NCI-H2196 (cell line): ENCODE results near the gene THADA.
"Not testable (repeated sequence)": the region's sequence is repeated elsewhere in the genome, so short reads cannot be mapped to it uniquely, and the experiment has no call there.

Source experiments
- DNase-seq: peaks from one replicate; lab custom pipeline; 2025; ENCODE audit not compliant: unreplicated experiment; lab: John Stamatoyannopoulos, UW

THADA gene

DNA sequence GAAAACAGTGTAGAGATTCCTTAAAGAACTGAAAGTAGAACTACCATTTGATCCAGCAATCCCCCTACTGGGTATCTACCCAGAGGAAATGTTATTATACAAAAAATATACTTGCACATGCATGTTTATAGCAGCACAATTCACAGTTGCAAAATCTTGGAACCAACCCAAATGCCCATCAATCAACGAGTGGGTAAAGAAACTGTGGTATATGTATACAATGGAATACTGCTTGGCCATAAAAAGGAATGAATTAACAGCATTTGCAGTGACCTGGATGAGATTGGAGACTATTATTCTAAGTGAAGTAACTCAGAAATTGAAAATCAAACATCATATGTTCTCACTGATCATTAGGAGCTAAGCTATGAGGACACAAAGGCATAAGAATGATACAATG, 4.8 kb upstream of the THADA start:
- not testable (repeated sequence) for DNase-seq

DNA sequence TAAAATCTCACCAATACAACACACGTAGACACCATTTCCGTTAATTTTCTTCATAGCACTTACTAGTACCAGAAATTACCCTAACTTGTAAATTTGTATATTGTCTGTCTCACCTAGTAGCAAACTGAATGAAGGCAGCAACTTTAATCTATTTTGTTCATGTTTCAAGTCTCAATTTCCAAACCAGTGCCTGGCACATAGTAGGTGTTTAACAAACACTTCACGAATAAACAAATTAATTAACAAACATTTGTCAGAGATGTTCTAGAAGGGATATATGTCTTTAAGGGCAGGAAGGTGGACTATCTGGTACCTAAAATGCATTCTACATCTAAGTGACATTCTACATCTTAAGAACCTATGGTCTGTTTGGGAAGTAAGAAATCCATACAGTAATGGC, 963 bp downstream of the THADA start:
- no peak for DNase-seq

DNA sequence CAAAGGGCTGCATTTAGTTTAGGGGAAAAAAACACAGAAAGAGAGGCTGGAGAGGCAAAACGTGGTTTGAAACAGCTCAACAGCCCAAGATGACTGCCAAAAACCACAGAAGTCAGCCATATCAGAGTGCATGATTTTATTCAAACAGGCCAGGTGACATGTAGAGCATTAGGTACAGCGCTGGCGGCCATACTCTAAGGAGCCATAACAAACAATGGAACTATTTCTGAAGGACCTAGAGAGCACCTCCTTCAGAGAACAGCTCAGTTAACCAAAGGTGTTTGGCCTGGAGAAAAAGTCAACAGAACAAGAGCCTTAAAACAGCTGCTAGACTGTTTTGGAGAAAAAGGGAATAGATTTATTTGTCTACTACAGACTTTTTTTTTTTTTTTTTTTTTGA, 2.6 kb downstream of the THADA start:
- DNase-seq: peak; percentile 25

DNA sequence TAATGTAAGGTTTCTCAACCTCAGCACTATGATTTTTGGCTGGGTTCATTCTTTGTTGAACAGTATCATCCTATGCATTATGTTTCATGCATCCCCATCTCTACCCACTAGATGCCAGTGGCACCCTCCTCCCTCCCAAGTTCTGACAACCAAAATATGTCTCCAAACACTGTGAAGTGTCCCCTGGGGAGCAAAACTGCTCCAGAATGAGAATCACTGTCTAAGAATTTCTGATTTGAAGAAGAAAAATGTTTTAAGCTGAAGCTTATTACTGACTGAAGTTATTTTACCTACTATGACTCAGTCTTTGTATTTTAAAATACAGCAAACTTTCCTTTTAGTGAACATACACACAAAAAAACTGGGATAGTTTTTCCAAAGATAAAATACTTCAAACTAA, 3.4 kb downstream of the THADA start:
- DNase-seq: no peak

DNA sequence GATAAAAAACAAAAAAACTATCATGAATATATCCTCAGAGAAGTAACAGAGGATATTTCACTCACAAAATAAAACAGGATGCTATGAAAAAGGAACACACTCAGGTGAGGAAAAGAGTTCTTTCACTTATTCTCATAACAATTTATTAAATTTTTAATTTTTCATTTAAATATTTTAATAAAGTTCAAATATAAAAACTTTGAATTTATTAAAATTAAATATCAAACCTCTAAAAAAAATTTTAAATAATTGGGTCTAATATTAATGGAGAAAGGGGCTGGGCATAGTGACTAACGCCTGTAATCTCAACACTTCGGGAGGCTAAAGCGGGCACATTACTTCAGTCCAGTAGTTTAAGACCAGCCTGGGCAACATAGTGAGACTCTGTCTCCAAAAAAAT, 10.1 kb downstream of the THADA start:
- no peak for DNase-seq

DNA sequence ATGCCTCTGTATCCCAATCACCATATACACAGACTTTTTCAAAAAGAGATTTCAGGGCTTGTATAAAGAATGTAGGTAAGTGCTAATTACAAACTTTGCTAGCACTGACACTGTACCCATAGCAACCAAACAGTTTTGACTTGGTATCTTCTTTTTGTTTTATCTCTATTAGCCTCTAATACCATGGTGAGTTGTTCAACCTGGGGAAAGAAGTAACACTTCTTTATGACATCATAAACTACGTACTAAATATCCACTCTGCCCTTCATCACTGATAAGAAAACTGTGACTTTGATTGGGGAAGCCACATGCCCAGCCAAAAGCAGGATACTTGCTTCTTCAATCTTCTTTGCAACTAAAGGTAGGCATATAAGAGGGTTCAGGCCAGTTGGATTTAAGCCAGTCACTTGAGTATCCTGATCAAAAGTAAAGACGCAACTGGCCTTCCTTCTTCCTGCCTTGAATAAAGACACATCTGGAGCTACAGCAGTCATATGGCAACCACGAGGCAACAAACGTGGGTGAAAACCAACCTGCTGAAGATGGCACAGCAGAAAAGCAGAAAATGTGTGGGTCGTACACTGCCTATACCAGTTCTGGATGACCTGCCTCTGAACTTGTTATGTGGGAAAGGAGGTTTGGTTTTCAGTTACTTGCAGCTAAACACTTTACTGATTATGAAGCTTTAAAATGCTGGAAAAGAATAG, 16.4 kb downstream of the THADA start:
- no peak for DNase-seq

DNA sequence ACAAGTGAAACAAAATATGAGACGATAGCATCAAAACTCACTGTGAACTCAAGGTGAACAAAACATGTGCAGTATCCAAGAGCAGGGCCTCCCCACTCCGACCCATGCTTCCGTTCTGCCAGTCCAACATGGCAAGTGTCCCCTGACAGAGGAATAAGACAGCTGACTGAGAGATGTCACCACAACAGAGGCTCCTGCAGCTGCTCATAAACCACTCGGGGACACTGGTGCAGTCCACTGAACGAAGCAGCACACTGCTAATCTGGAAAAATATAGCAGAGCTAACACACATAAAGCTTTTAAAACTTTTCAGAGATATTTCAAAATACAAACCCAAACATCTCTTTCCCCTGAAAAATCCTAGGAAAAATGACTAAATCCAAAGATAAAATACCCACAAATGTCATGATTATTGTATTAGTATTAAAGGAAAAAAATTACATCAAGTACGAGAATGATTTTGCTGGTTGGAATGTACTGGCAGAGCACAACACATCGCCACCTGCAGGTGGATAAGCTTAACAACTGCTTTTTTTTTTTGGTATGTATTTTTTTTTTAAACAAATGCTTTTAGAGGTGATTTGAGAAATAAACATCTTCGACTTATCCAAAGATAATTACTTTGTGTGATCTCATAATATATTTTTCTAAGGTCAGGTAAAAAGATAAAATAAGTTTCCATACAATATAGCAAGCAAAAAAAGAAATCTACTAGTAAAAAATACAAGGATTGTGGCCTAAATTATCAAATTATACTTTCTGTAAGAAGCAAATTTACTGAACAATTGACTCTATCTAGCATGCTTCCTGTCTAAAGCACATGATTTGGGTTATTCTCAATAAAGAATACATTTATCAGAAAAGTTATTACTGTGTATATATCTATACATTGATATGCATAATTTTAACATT, 18.6 kb downstream of the THADA start:
- DNase-seq: peak; percentile 40

DNA sequence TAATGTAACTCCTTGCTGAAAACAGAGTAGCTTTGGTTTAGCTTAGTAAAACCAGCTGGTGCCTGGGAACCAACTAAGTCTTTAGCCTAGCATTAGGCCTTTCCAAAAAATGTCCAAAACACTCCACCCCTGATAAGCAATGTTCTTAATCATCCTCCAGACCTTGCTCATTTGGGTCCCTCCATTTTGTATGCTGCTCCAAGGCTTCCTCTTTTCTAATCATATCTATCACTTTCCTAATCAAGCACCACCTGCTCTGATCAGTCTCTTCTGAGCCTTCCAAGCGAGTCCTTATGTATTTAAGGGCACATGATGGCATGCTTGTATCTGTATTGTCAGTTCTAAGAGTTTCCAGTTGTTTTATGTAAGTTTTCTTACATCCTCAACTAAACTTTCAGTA, 23.6 kb downstream of the THADA start:
- DNase-seq: no peak

DNA sequence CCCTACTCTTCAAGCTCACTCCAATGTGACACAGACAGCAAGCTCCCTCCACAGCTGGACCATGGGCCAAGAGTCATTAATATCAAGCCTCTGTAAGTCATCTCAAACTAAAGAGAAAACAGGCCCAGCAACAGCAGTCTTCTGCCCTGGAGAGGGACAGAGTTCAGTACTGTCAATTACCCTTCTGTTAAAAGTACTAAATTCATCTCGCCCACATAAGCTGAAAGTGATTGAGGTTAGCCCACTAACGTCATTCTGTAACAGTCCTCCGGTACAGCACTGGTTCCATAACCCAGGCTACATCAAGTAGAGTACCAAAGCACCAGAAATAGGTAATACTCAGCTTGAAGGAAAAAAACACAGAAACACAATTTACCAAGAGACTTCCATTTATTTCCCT, 25.9 kb downstream of the THADA start:
- DNase-seq: no peak

DNA sequence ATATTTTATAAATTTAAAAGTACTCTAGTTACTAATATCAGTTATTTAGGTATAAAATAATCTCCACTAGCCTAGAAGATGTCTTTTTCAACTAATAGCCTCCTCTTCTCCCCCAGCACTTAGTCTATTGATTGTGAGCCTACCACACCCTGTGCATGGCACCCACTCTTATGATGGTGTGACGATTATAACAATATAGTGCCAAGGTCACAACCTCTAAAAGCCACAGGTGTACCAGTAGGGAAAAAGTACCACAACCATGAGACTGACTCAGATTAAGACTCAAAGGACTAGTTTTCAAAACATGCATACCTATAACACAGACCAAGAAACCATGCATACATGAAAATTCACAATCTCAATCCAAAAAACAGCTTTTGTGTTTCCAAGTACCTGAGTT, 27.6 kb downstream of the THADA start:
- no peak for DNase-seq

DNA sequence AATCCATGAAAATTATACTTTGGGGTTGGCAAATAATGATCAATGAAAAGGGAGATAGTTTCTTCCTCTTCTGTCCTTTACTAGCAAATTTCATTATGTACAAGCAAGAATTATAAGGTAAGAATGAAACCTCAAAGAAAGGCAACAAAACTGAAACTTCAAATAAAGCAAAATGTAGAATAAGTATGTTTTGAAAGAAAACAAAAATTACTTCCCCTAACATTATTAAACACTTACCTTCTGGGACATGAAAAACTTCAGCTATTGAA, 29.4 kb downstream of the THADA start:
- no peak for DNase-seq

DNA sequence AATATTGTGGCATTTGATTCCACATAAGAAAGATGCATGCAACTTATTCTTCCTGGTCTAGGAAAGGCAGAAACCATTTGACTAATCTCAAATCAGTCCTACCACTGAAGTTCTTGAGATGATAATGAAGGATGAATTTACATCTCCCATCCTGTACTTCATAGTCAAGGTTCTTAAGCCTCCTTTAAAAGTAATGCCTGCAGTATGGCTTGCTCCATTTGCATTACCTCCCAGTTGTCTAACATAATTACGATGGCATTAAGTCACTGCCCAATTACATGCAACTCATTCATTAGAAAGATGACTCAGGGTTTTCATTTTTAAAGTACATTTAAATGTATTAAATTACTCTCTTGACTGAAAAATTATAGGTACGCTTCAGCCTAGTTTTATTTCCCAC, 32.2 kb downstream of the THADA start:
- no peak for DNase-seq

DNA sequence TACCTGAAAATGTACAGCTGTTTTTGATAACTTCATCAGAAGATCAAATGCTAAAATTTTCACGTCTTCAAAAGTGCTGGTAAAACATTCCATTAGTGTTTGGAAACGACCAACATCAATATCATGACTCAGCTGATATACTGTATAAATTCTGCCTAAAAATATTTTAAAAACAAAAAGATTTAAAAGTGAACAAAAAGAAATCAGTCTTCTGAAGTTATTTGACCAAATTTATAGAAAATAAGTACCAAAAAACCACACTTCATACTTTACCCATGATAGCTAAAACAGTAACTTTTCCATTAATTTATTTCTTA, 35.6 kb downstream of the THADA start:
- no peak for DNase-seq

DNA sequence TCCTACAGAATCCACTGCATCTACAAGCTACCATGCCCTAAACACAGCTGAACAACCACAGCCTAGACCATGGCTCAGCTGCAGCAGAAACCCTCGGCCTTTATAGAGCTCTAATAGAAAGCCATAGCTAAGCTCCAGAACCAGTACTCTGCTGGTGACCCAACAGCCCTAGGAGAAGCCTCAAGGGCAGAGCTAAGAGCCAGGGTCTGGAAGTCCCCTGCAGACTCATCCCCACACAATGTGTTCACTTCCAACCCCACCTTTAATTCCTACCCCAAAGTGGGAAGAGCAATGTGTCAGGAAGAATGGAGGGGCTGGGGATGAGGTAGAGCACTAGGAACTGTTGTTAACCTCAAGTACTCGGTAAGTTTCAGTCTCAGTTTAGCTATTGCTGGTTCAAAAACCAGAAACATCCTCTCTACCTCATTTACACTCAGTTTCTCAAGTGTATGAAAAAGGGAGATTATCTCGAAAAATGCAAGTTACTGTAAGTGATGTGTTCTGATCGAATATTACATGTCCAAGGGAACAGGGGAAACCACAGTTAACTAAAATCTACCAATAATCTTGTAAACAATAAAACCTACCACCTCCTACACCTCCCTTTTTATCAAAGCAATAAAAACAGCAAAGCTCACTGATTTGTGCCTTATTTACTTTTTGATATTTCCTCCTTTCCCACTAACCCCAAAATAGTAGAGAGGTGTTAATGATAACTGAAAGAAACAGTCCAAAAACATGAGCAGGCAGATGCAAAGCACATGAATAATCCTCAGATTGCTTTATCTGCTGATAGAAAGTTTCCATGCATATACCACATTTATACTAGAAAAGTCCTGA, 36.2 kb downstream of the THADA start:
- DNase-seq: no peak

DNA sequence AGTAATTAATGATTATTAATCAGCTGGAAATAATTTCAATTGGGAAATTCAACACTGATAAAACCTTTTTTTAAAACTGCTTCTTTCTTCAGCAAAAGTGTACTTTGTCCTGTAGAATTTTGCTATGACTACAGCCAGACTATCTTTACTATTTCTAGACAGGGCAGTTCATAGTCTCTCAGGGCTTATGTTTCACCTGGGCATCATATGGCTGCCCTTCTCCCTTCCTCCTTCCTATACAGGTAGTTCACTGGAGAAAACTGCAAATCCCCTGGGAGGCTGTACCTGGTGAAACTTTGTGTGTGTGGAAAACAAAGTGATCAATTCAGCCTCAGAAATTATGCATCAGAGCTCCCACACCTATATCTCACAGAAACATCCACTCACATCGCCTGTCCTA, 38.6 kb downstream of the THADA start:
- no peak for DNase-seq

DNA sequence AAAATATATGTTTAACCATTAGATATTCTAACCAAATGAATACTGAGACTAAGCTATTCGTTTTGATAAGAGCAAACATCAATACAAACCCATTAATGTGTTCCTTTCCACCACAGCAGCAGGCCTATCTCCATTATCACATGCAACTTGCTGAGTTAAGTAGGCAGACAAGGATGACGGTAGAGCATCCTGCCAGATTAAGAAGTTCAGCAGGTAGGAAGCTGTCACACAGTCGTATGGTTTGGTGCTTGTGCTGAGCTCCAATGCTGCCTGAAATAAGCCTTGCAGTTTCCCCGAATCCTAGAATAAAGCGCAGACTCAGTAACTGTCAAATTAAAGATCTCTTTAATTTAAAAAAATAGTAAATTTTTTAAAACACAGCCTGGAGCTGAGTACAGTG, 39.6 kb downstream of the THADA start:
- DNase-seq: no peak

DNA sequence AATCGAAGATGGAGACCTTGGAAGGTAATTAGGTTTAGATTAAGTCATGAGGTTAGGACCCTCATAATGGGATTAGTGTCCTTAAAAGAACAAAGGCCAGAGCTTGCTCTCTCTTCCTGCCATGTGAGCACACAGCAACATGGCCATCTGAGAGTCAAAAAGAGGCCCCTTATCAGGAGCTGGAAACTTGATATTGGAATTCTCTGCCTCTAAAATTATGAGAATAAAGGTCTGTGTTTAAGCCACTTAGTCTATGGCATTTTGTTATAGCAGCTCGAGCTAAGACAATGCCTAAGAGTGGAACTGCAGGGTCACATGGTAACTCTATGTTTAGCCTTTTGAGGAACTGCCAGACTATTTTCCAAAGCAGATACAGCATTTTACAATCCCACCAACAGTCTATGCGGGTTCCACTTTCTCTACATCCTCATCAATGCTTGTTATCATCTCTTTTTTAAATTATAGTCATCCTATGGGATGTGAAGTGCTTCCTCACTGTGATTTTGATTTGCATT, 42.4 kb downstream of the THADA start:
- DNase-seq: no peak

DNA sequence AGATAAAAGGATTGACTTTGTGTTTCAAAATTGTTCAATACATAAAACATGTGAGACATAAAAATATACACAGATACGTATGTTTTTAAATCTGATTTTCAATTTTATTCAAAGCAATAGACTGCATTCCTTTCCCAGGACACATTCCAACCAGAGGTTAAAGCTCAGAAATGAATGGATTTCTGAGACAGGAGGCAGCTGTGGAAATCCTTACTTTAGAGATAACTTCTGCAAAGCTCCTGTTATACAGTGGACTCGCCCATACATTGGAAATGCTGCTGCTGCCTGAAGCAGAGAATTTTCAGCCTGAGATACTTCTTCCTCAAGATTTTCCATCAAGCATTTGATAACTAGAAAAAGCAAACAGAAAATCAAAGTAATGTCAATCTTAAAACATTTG, 43.8 kb downstream of the THADA start:
- DNase-seq: no peak

DNA sequence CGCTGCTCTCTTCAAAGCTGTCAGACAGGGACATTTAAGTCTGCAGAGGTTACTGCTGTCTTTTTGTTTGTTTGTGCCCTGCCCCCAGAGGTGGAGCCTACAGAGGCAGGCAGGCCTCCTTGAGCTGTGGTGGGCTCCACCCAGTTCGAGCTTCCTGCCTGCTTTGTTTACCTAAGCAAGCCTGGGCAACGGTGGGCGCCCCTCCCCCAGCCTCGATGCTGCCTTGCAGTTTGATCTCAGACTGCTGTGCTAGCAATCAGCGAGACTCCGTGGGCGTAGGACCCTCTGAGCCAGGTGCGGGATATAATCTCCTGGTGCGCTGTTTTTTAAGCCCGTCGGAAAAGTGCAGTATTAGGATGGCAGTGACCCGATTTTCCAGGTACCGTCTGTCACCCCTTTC, 47.5 kb downstream of the THADA start:
- not testable (repeated sequence) for DNase-seq

DNA sequence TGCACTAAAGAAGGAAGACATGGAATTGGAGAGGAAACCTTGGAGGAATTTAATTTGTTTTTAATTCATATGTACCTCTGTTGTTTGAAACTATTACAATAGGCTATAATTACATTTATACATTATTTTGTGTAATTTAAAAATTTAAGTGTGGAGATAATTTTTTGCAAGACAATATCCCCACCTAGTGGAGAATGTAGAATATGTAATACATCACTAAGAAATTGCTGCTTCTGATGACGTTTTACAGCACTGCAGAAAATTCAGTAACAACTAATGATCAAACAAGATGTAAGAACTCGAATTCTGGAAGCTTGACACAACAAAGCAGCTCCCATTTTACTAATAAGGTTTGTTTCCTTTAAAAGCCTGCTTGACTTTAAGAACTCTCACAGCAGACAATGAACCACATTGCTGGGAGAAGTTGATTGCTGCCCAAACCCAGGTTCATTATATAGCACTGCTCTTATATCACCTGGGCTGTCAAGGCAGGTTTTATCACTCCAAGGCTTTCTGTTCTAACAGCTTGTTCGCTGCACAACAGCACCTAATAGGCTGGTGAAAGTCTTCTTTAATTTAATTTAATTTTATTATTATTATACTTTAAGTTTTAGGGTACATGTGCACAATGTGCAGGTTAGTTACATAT, 53.4 kb downstream of the THADA start:
- peak; percentile 57 for DNase-seq

DNA sequence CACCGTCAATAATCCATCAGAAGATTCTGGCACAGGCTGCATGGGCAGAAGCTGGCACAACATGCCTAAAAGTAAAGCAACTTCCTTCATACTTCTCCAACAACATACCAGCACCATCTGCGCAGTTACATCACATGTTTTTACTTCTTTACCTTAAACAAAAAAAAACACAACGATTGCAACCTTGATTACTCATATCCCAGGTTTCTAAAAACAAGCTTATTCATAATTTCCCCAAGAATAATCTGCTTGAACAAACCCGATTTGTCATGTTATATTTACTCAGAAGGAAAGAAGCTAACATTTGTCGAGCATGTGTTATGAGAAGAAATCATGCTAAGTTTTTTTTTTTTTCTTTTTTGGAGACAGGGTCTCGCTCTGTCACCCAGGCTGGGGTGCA, 54.7 kb downstream of the THADA start:
- DNase-seq: no peak
